NCI-H2196 treated with DMSO at 0.1 percent for 48 hours (cell line): Measurements from ENCODE around the gene ZSWIM2.
"Not testable (repeated sequence)": the region's sequence is repeated elsewhere in the genome, so short reads cannot be mapped to it uniquely, and the experiment has no call there.

Experiments
- DNase-seq: peaks from one replicate; lab custom pipeline; 2025; ENCODE audit not compliant: unreplicated experiment; lab: John Stamatoyannopoulos, UW

ZSWIM2 gene

GRCh38 chr2:186852508-186852907 lies 3.5 kb upstream of the ZSWIM2 start:
- DNase-seq = no peak

- no peak for DNase-seq
These were observed 6.6 kb downstream of the ZSWIM2 start for GRCh38 chr2:186842373-186842772.

- no peak for DNase-seq
These were observed 7.0 kb downstream of the ZSWIM2 start for GRCh38 chr2:186841940-186842339.

GRCh38 chr2:186835628-186836027 lies 13.3 kb downstream of the ZSWIM2 start:
- no peak for DNase-seq

- no peak for DNase-seq
These were observed 21.0 kb downstream of the ZSWIM2 start for GRCh38 chr2:186827862-186828492.

- no peak for DNase-seq
These were observed 21.6 kb downstream of the ZSWIM2 start for GRCh38 chr2:186827411-186827810.

GRCh38 chr2:186822323-186822722 lies 26.6 kb downstream of the ZSWIM2 start:
- no peak for DNase-seq

- no peak for DNase-seq
These were observed 28.7 kb downstream of the ZSWIM2 start for GRCh38 chr2:186820303-186820702.

- DNase-seq = not testable (repeated sequence)
These were observed 37.2 kb downstream of the ZSWIM2 start for GRCh38 chr2:186811760-186812159.

GRCh38 chr2:186806591-186806990 lies 42.4 kb downstream of the ZSWIM2 start:
- DNase-seq = no peak

GRCh38 chr2:186798604-186799003 lies 50.4 kb downstream of the ZSWIM2 start:
- not testable (repeated sequence) for DNase-seq

GRCh38 chr2:186784930-186785329 lies 64.0 kb downstream of the ZSWIM2 start:
- DNase-seq = no peak

GRCh38 chr2:186783254-186783653 lies 65.7 kb downstream of the ZSWIM2 start:
- no peak for DNase-seq

- no peak for DNase-seq
These were observed 68.2 kb downstream of the ZSWIM2 start for GRCh38 chr2:186780701-186781316.
